Natural killer cell (primary cell): ENCODE data around the gene CCNK. TPM values are rescaled to one million over a fixed set of nuclear protein-coding genes. Genes with fewer than 3 reads are reported as not detected.

Experiments used
- ATAC-seq, 3 donors: fragments of 150-1000 bp in 2 of 3; fragments of 200-7000 bp in 1 of 3; cut with Tn5 transposase; 1 replicate in 1 of 3; 2 replicates in 2 of 3; pipeline ENCODE4 v1.10.0; 2021; ENCODE audit warnings: mild to moderate bottlenecking in 2 of 3, moderate library complexity in 2 of 3
- DNase-seq, 2 donors: peaks; one replicate each; pipeline versions ENCODE4 v3.0.0 to v3.0.0-alpha.2; 2013 to 2021; ENCODE audit warnings: mixed read lengths in 1 of 2
- H3K27ac ChIP-seq: one replicate; pipeline ENCODE4 v1.5.1; 2013; ENCODE audit warnings: mild to moderate bottlenecking, low read length
- H3K27me3 ChIP-seq: one replicate; pipeline ENCODE4 v1.6.1; 2013; ENCODE audit warnings: low read length; ENCODE audit not compliant: control insufficient read depth, insufficient read depth
- H3K36me3 ChIP-seq: one replicate; pipeline ENCODE4 v1.6.1; 2013; ENCODE audit warnings: low read length; ENCODE audit not compliant: control insufficient read depth, insufficient read depth
- H3K4me1 ChIP-seq: one replicate; pipeline ENCODE4 v1.6.1; 2013; ENCODE audit warnings: low read length; ENCODE audit not compliant: control insufficient read depth, insufficient read depth
- H3K4me3 ChIP-seq: one replicate; pipeline ENCODE4 v1.5.1; 2013; ENCODE audit warnings: low read length
- H3K9me3 ChIP-seq: one replicate; pipeline ENCODE4 v1.6.1; 2013; ENCODE audit warnings: low read length; ENCODE audit not compliant: control insufficient read depth, insufficient read depth
- H3K27ac Mint-ChIP-seq, 2 donors: one replicate each; pipeline ENCODE4 v1.8.0; 2022; ENCODE audit warnings: mild to moderate bottlenecking in 2 of 2, mixed read lengths in 2 of 2, moderate library complexity in 1 of 2
- H3K27me3 Mint-ChIP-seq, 2 donors: one replicate each; pipeline ENCODE4 v1.8.0; 2022; ENCODE audit warnings: low read depth in 2 of 2, mixed read lengths in 2 of 2
- H3K36me3 Mint-ChIP-seq: one replicate; pipeline ENCODE4 v1.8.0; 2022; ENCODE audit warnings: mixed read lengths
- H3K4me1 Mint-ChIP-seq, 2 donors: one replicate each; pipeline ENCODE4 v1.8.0; 2022; ENCODE audit warnings: mixed read lengths in 2 of 2
- H3K4me3 Mint-ChIP-seq: one replicate; pipeline ENCODE4 v1.8.0; 2022; ENCODE audit warnings: mild to moderate bottlenecking, moderate library complexity, mixed read lengths
- H3K9me3 Mint-ChIP-seq, 2 donors: one replicate each; pipeline ENCODE4 v1.8.0; 2022; ENCODE audit warnings: mixed read lengths in 2 of 2
- CTCF ChIP-seq: fragments of 200-600 bp; IDR thresholded peaks from one replicate; pipeline ENCODE4 v1.8.0; 2022; ENCODE audit warnings: antibody characterized with exemption
- WGBS: methylation state at CpG from one replicate; pipeline ENCODE4 v1.1.7; 2013; ENCODE audit warnings: missing lambda C conversion rate; ENCODE audit not compliant: insufficient coverage; 5-methylcytosine and 5-hydroxymethylcytosine counted together
- intact Hi-C: fragments of 100-400 bp; cut with micrococcal nuclease; formaldehyde crosslinking; loops from one replicate; pipeline ENCODE4 v1.14.2; 2022
- total RNA-seq, 4 donors: library from RNA; stranded (reverse); fragments of 120-200 nt in 1 of 4; gene quantifications; one replicate each; pipeline versions ENCODE4 v1.2.3 to v1.2.4, GENCODE V29; 2013 to 2022

The CCNK gene
- total RNA-seq, 3 donors from 2014 or later (not counting 1 experiment from before 2014, with no cell fraction given): 155 to 168 (median 165) TPM

GRCh38 chr14:99452968-99453367, 28.2 kb upstream of the CCNK start:
- H3K36me3 Mint-ChIP-seq: peaks cover 11% of the 10 kb centered on the region
- no CpG with 5 or more reads among the region's 4 CpGs for WGBS

GRCh38 chr14:99454246-99454645, 27.0 kb upstream of the CCNK start:
- Histone ChIP-seq H3K27ac (no peak overlapping the region), H3K27me3 (no peaks in the 10 kb centered on the region), H3K36me3 (peaks cover 45% of the 10 kb centered on the region), H3K4me3 (no peak overlapping the region), H3K4me1 (peaks cover 16% of the 10 kb centered on the region), H3K9me3 (no peaks in the 10 kb centered on the region)
- TF ChIP-seq CTCF: no peak
- intact Hi-C loops: no loop called here
- no peaks in the 10 kb centered on the region for H3K9me3 Mint-ChIP-seq
- 85% methylated on average over 2 of the region's 3 CpGs for WGBS
- peaks cover 18% of the 10 kb centered on the region for H3K36me3 Mint-ChIP-seq
- H3K4me3 Mint-ChIP-seq: no peak overlapping the region
- peaks cover 30 to 38% of the 10 kb centered on the region in 2 donors for H3K4me1 Mint-ChIP-seq
- ATAC-seq: no peak
- H3K27me3 Mint-ChIP-seq: no peaks in the 10 kb centered on the region
- peak overlapping the region in 1 of 2 donors; percentile 36 for H3K27ac Mint-ChIP-seq
- no peak for DNase-seq

More at GRCh38 chr14:99452968-99453367, 28.2 kb upstream of the CCNK start:
- Mint-ChIP-seq H3K4me1 (peaks cover 41 to 50% of the 10 kb centered on the region in 2 donors), H3K27me3 (no peaks in the 10 kb centered on the region), H3K9me3 (no peaks in the 10 kb centered on the region), H3K27ac (peak overlapping the region in 1 of 2 donors; percentile 94), H3K4me3 (no peak overlapping the region)
- no peak overlapping the region for H3K27ac ChIP-seq
- intact Hi-C loops: no loop called here
- H3K4me1 ChIP-seq: peaks cover 23% of the 10 kb centered on the region
- no peak for TF ChIP-seq CTCF
- H3K9me3 ChIP-seq: no peaks in the 10 kb centered on the region
- H3K36me3 ChIP-seq: peaks cover 44% of the 10 kb centered on the region
- ATAC-seq (no peak), DNase-seq (no peak)
- no peak overlapping the region for H3K4me3 ChIP-seq
- H3K27me3 ChIP-seq: no peaks in the 10 kb centered on the region

GRCh38 chr14:99459481-99460100, 21.6 kb upstream of the CCNK start:
- Mint-ChIP-seq H3K36me3 (peaks cover 37% of the 10 kb centered on the region), H3K27me3 (no peaks in the 10 kb centered on the region), H3K9me3 (no peaks in the 10 kb centered on the region), H3K27ac (peak overlapping the region; percentile 33 to 91), H3K4me3 (no peak overlapping the region), H3K4me1 (peaks cover 45 to 50% of the 10 kb centered on the region in 2 donors)
- Histone ChIP-seq H3K4me1 (peaks cover 7% of the 10 kb centered on the region), H3K27ac (no peak overlapping the region), H3K27me3 (no peaks in the 10 kb centered on the region), H3K9me3 (no peaks in the 10 kb centered on the region), H3K36me3 (peaks cover 75% of the 10 kb centered on the region), H3K4me3 (no peak overlapping the region)
- no peak for ATAC-seq
- intact Hi-C loops: no loop called here
- no peak for DNase-seq
- TF ChIP-seq CTCF: no peak
- WGBS: 97% methylated on average over 5 of the region's 5 CpGs

- H3K36me3 ChIP-seq: peaks cover 74% of the 10 kb centered on the region
- no peaks in the 10 kb centered on the region for H3K9me3 ChIP-seq
- intact Hi-C loops: no loop called here
- Mint-ChIP-seq H3K4me1 (peaks cover 43 to 54% of the 10 kb centered on the region in 2 donors), H3K27me3 (no peaks in the 10 kb centered on the region), H3K27ac (peak overlapping the region; percentile 48 to 91), H3K36me3 (peaks cover 37% of the 10 kb centered on the region), H3K9me3 (no peaks in the 10 kb centered on the region), H3K4me3 (peak overlapping the region; percentile 2)
- no peak overlapping the region for H3K27ac ChIP-seq
- whole genome bisulfite sequencing: 90% methylated on average over 3 of the region's 3 CpGs
- peaks cover 15% of the 10 kb centered on the region for H3K4me1 ChIP-seq
- H3K4me3 ChIP-seq: no peak overlapping the region
- no peaks in the 10 kb centered on the region for H3K27me3 ChIP-seq
- no peak for TF ChIP-seq CTCF
- DNase-seq (no peak), ATAC-seq (peak in 1 of 3 donors; percentile 32)
Measured at GRCh38 chr14:99460793-99461192, 20.4 kb upstream of the CCNK start.
